ENCODE results near the gene KAZN. TPM values are rescaled to one million over a fixed set of nuclear protein-coding genes. Genes with fewer than 3 reads are reported as not detected.

The KAZN gene
- total RNA-seq, 2 donors from 2014 or later, result 3.4 to 12.2 TPM

DNA sequence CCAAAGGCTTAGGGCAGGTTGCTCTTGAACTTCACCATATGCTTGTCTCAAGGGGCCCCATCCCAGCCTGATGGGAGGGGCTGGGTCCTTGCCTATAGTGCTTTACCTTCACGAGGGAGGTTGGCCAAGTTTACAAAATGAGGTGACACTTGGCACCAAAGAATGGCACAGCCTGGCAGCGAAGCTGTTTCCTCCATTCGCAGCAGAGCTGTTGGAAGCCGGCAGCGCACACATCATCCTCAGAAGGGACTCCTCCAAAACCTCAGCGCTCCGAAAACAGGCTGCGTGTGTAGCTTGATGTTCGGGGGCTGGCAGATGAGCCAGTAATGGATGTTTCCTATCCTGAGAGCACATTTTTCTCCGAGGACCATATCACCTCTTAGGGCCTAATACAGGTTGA lies 116.8 kb downstream of the KAZN start:
- no peaks in the 10 kb centered on the region for H3K9me3 ChIP-seq
- H3K27me3 ChIP-seq, result no peaks in the 10 kb centered on the region
- ATAC-seq (no peak), DNase-seq (no peak)
- no peaks in the 10 kb centered on the region for H3K36me3 ChIP-seq (replicated peaks in 1 of 2; ENCODE audit: insufficient read depth in 1 of 2, low read depth in 2 of 2)
- H3K27ac ChIP-seq, result no peak overlapping the region
- TF ChIP-seq POLR2A (IDR thresholded peaks at IDR 0.05), result no peak
- TF ChIP-seq, protein P1, sequence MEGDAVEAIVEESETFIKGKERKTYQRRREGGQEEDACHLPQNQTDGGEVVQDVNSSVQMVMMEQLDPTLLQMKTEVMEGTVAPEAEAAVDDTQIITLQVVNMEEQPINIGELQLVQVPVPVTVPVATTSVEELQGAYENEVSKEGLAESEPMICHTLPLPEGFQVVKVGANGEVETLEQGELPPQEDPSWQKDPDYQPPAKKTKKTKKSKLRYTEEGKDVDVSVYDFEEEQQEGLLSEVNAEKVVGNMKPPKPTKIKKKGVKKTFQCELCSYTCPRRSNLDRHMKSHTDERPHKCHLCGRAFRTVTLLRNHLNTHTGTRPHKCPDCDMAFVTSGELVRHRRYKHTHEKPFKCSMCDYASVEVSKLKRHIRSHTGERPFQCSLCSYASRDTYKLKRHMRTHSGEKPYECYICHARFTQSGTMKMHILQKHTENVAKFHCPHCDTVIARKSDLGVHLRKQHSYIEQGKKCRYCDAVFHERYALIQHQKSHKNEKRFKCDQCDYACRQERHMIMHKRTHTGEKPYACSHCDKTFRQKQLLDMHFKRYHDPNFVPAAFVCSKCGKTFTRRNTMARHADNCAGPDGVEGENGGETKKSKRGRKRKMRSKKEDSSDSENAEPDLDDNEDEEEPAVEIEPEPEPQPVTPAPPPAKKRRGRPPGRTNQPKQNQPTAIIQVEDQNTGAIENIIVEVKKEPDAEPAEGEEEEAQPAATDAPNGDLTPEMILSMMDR (IDR thresholded peaks at IDR 0.05), result no peak
- intact Hi-C loops (cut with DNase I), result no loop called here
- no peaks in the 10 kb centered on the region for H3K4me1 ChIP-seq
- no peak overlapping the region for H3K4me3 ChIP-seq
- WGBS, 2 donors, result 81 to 84% methylated on average over 7 to 10 of the region's 10 CpGs

DNA sequence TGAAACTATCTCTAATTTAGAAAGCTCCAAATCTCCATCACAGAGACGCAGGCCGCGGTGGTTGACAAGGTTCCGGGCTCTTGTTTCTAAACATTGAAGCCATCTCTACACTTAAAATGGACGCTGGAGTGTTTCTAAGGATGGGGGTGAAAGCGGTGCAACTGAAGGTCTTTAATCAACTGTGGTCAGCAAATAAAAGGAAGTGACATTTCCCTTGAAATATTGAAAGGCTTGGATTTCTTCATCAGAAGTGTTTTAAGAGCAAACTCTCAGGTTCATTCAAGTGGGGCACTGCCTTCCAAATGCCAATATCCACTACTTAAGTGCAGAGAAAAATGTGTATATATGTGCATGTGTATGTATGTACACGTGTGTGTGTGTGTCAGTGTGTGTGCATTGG lies 117.3 kb downstream of the KAZN start:
- no peak overlapping the region for H3K27ac ChIP-seq
- no peak for DNase-seq
- H3K4me1 ChIP-seq, result no peaks in the 10 kb centered on the region
- no peak overlapping the region for H3K4me3 ChIP-seq
- no peak for ATAC-seq
- H3K27me3 ChIP-seq, result no peaks in the 10 kb centered on the region
- no peaks in the 10 kb centered on the region for H3K36me3 ChIP-seq (replicated peaks in 1 of 2; ENCODE audit: insufficient read depth in 1 of 2, low read depth in 2 of 2)
- intact Hi-C loops (cut with DNase I), result no loop called here
- H3K9me3 ChIP-seq, result no peaks in the 10 kb centered on the region
- WGBS, 2 donors, result 67 to 73% methylated on average over 7 of the region's 7 CpGs
- no peak for TF ChIP-seq POLR2A (IDR thresholded peaks at IDR 0.05)
- TF ChIP-seq, protein P1 (IDR thresholded peaks at IDR 0.05), result no peak

DNA sequence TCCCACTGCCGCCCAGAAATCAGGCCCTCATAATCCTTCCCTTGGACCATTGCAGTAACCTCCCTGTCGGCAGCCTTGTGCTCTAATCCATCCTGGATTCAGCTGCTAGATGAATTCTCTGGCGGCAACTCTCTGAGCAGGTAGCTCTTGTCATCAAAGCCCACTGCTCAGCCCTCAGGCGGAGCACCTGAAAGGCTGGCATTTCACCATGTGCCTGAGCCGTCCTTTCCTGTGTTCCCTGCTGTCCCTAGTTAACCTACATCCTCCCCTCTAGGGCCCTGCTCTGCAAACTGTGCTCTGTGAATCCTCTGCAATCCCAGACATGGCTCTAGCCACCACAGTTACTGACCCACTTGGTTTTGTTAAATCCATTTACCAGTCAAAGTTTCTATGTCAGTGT lies 118.0 kb downstream of the KAZN start:
- intact Hi-C loops (cut with DNase I), result no loop called here
- no peaks in the 10 kb centered on the region for H3K4me1 ChIP-seq
- H3K9me3 ChIP-seq, result no peaks in the 10 kb centered on the region
- H3K36me3 ChIP-seq (replicated peaks in 1 of 2; ENCODE audit: insufficient read depth in 1 of 2, low read depth in 2 of 2), result no peaks in the 10 kb centered on the region
- no peak for ATAC-seq
- H3K27ac ChIP-seq, result no peak overlapping the region
- WGBS, 2 donors, result 64 to 84% methylated on average over 5 of the region's 5 CpGs
- H3K27me3 ChIP-seq, result no peaks in the 10 kb centered on the region
- DNase-seq, result no peak
- TF ChIP-seq POLR2A (IDR thresholded peaks at IDR 0.05), result no peak
- TF ChIP-seq, protein P1 (IDR thresholded peaks at IDR 0.05), result no peak
- no peak overlapping the region for H3K4me3 ChIP-seq

DNA sequence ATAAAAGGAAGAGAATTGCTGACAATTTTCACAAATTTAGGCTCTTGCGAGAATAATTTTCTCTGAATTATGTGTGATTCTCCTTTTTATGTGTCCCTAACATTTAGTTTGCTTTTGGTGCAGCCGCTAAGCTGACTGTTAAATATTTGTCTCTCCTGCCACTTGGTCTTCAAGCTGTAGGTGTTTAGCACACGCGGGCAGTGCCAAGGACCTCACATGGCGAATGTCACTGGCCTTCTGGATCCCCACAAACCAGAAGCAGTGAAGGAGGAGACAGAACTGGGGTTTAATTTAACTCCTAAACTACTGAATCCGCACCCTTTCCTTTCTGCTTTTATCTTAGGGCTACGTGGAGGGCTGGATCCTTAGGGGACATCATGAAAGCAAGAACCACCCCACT lies 120.0 kb downstream of the KAZN start:
- H3K27ac ChIP-seq, result no peak overlapping the region
- ATAC-seq (no peak), DNase-seq (no peak)
- H3K27me3 ChIP-seq, result no peaks in the 10 kb centered on the region
- no peak overlapping the region for H3K4me3 ChIP-seq
- no peaks in the 10 kb centered on the region for H3K36me3 ChIP-seq (replicated peaks in 1 of 2; ENCODE audit: insufficient read depth in 1 of 2, low read depth in 2 of 2)
- intact Hi-C loops (cut with DNase I), result no loop called here
- no peaks in the 10 kb centered on the region for H3K9me3 ChIP-seq
- 76 to 83% methylated on average over 7 of the region's 7 CpGs for WGBS, 2 donors
- TF ChIP-seq POLR2A (IDR thresholded peaks at IDR 0.05), result no peak
- TF ChIP-seq, protein P1 (IDR thresholded peaks at IDR 0.05), result no peak
- H3K4me1 ChIP-seq, result no peaks in the 10 kb centered on the region

DNA sequence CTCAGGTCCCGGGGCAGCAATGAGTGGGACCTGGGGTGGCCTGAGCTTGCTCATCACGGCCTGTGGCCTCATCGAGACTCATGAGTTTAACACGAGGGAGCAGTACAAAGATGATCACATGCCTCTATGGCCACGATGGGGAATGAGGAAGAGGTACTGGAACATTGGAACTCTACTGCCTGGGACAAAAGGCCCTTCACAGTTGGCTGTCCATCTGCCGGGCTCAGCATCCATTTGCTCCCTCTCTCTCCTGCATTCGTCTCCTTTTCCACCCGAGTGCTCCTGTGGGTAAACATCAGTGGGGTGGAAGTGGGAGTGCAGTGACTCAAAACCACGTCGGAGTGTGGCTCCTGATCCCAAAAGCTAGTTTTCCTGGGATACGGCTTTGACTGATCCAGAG lies 124.9 kb downstream of the KAZN start:
- Histone ChIP-seq H3K27me3 (no peaks in the 10 kb centered on the region), H3K36me3 (replicated peaks in 1 of 2; ENCODE audit: insufficient read depth in 1 of 2, low read depth in 2 of 2) (no peaks in the 10 kb centered on the region), H3K4me1 (no peaks in the 10 kb centered on the region), H3K9me3 (no peaks in the 10 kb centered on the region), H3K27ac (no peak overlapping the region), H3K4me3 (no peak overlapping the region)
- no peak for TF ChIP-seq POLR2A (IDR thresholded peaks at IDR 0.05)
- TF ChIP-seq, protein P1 (IDR thresholded peaks at IDR 0.05), result no peak
- 67 to 68% methylated on average over 11 of the region's 11 CpGs for WGBS, 2 donors
- no peak for DNase-seq
- intact Hi-C loops (cut with DNase I), result no loop called here
- no peak for ATAC-seq

All from body of pancreas (tissue), 4 donors.